GM18867 (cell line): Measurements from ENCODE around the gene TMTC2.

ENCODE experiments used
- ATAC-seq: cut with Tn5 transposase; IDR thresholded peaks from one replicate; pipeline ENCODE4 v1.9.1; 2021; ENCODE audit warnings: mild to moderate bottlenecking, moderate library complexity; ENCODE audit not compliant: unreplicated experiment

TMTC2 gene

DNA sequence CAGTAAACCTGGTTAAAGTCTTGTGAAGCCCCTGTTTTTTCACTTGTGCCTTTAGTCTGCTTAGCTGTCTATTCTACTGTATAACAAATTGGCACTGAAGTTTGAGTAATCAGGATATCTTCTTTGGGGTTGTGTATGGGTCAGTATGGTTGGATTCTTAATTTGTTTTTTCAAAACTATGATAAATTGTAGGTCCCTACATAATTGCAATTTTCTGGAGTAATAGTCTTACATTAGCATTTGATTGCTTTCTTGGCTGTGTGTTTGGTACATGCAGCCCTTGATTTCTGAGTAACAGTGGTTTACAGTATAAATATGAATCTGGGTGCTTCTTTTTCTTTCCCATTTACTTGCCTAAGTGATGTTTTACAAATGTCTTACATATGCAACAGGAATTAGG lies 186.6 kb downstream of the TMTC2 start:
- no peak for ATAC-seq

DNA sequence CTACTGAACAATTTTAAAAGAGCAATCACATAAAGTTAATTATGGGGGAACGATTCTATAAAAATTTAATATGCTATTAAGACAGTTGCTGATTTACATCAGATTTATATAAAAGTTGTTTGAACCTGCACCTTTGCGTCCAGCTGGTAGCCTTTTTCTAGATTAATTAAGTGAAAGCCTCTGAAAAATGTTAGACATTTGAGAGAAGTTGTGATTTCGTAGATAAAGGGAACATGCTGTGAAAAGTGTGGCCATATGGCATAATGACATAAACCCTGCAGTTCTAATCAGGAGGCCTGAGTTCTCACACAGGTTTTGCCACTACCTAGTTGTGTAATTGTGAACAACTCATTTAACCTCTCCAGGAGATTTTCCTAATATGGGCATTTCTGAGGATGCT lies 187.2 kb downstream of the TMTC2 start:
- ATAC-seq, result no peak

DNA sequence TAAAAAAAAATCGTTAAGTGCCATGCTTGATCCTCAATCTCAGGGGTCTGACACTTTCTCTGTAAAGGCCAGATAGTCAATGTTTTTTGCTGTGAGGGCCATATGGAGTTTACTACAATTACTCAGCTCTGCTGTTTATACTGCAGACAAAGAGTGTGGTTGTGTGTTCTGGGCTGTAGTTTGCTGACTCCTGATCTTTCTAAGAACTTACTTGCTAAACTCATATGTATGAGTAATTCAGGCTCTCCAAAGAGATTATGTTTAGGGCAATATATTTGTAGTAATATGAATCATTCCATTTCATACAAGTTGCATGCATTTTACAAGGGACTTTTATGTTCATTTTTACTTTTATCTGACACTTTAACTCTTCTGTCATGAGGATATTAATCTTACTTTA lies 188.2 kb downstream of the TMTC2 start:
- no peak for ATAC-seq

DNA sequence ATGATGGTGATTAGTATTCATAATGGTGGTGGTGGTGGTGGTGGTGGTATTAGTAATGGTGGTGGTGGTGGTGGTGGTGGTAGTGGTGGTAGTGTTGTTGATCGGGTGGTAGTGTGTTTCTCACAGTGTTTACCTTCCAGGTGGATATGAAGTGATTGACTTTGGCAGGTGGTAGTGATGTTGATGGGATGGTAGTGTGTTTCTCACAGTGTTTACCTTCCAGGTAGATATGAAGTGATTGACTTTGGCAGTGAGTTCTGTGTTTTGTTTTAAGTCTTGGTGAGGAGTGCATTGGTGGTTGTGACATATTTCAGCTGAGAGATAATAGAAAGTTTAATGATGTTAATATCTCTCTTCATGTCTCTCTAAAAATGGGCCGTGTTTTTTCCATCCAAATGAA lies 189.4 kb downstream of the TMTC2 start:
- no peak for ATAC-seq

DNA sequence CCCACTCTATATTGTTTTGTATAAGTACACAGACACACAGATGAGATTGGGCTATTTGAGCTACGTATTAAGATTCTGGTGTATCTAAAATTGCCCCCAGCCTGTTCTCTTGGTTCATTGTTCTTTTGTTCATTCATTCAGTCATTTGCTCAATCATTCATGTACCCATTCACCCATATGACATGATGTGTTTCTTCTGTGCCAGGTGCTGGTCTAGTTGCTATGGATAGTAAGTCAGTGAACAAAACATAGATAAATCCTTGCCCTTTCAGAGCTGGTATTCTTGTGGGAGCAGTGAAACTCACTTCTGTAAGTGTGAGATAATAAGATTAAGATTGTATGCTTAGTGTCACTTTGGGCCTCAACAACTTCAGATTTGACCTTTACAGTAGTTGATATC lies 191.3 kb downstream of the TMTC2 start:
- ATAC-seq, result no peak

DNA sequence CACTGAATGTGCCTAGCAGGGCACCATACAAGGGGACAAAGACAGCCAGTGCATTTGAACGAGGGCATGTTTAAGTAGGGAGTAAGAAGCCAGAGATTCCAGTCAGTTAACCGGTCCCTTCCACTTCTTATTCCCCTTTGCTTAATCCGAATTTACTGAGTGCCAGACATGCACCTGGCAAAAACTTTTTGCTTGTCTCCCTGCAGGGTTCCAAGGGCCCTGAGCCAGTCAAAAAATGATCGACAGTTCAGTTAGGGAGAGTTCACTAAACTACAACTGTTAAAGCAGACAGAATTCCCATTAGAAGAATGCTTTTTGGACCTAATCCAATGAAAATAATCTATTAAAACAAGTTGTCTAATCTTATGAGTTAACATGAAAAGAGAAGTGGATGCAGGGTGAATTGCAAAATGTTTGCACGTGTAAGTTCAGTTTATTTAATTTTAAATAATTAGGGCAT lies 193.8 kb downstream of the TMTC2 start:
- no peak for ATAC-seq

DNA sequence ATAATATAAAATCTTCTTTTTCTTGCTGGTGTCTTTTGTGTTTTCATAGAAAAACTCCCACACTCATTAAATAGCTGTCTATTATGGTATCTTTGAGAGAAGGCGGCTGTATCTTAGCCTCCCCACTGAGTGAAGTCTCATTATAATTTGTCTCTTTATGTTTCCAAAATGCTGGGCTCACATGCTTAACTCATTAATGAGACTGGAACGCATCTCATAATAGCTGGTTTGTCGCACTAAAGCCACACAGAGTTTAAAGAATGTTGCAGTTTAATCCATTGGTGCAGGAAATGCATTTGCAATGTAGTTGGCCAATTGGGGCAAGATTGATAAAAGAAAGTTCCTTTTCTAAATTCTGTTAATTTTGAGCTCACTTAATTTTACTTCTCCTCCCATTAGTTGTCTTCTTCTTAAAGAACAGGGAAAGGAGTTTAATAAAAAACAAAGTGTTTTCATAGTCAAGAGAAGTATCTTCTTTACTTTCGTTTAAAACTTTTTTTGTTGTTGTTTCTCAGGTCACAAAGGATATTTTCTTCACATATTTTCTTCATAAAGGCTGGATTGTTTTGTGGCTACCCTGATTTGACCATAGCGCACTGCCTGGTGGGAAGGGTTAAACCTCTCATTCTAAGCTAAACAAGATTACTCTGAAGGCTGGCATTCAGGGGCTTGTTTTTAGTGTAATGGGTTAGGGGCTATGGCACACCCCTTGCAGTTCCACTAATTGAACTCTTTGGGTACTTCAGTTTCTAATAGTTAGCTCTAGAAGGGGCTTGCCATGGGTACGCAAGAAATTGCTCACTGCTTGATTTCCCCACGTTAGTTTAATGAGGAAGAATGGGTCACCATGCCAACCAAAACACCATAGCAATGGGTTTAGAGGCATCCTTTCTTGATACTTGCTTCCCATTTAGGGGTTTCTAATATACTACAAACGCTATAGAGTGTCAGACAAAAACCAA lies 197.0 kb downstream of the TMTC2 start:
- ATAC-seq, result no peak

DNA sequence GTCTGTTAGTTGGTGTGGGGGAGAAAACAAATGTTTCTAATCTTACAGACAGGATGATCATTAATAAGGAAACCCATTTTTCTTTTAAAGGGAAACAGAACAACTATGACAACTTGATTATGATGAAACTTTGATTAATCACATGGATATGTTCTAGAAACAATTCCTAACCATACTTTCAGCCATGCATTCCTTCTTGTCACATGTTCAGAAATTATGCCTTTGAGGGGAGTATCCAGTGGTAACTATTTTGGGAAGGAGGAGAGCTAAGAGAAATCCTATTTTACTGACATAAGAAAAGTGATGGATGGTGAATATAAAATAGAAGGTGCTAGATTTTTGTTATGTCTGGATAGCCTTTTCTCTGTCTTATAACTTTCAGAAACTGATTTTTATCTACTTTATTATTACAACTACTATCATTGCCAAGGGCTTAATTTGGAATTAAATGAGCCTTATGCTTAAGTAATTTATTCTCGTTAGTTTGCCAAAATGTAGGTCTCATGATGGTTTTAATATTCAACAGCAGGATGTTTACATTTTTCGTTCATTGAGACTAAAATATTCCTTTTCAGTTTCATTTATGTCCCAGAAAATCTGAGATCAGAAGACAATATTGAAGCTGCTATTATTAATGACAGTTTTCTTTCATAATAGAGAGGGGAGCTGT lies 200.1 kb downstream of the TMTC2 start:
- no peak for ATAC-seq

DNA sequence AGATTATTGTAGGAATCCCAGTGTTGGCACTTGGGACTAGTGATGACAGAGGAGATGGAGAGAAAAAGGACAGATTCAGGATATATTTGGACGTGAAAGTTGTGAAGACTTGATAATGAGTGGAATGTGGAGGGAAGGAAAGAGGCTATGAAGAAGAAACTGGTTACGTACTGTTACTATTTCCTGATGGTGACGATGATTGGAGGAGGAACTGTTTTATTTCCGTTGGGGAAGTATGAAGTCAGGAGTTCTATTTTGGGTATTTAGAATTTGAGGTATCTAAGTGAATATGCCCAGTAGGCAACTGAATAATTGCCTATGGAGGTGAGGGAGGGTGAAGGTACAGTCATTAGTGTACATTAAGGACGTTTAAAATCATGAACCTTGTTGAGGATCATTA lies 207.2 kb downstream of the TMTC2 start:
- ATAC-seq, result no peak

DNA sequence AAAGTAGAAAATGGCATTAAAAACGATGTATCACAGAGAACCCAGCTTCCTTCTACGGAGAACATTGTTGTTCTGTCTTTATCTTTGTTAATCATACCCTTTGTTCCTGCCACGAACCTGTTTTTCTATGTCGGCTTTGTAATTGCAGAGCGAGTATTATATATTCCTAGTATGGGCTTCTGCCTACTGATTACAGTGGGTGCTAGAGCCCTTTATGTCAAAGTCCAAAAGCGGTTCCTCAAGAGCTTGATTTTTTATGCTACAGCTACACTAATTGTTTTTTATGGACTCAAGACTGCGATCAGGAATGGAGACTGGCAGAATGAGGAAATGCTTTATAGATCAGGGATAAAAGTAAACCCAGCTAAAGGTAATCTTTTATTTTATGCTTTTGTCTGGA lies 209.6 kb downstream of the TMTC2 start:
- no peak for ATAC-seq

DNA sequence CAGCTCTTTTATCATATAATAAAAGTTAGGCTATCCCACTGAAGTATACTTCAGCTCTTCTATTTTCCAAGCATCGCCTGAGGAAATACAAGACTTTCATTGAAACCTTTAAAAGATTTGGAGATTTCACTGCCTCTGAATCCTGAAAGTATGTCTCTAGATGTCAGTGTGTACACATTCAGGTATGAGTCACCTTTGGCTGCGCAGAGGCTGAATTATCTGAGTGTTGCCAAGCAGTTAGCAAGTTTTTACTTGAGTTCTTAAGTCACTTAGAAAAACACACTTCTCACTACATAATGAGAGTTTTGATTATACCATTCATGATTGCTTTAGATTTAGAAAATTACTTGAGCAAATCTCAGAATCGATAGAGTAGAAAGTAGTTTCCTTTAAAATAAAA lies 210.3 kb downstream of the TMTC2 start:
- ATAC-seq, result no peak

DNA sequence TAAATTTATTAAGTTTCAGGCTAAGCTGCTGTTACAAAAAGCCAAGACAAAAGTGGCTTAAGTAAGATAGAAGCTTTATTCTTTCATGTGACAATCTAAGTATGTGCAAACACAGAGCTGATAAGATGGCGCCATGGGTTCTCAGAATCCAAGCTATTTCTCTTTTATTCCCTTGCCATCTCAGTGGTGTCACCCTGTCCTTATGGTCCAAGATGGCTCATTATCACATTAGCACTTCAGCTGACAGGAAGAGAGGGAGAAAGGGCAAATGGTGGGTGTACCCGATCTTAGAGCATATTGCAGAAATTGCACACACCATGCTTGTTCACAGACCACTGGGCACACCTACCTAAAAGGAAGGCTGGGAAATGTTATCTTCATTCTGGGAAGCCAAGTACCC lies 211.7 kb downstream of the TMTC2 start:
- ATAC-seq, result no peak

DNA sequence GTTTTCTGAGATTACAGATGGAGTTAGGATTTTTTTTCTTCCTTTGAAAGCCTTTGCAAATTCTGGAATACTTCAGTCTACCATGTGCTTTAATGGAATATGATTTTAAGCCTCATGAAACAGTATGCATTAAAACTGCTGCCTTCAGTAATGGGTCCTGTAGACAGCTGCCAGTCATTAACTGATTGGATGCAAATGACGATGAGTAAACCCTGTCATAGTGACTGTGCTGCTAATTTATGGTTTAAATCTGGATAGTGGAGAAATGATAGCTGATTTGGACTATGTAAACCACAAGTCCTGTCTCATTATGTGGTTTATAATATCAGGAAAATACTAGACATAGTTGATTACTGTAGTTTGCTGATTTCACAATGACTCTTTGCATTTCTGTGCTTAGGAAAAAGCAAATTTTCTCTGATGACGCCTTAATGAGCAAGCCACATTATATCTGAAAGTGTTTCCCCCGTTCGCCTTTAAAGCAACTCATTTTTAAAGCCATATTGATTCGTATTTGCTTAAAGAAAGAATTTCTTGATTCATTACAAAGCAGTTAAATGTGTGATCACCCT lies 217.6 kb downstream of the TMTC2 start:
- ATAC-seq, result peak; percentile 40

DNA sequence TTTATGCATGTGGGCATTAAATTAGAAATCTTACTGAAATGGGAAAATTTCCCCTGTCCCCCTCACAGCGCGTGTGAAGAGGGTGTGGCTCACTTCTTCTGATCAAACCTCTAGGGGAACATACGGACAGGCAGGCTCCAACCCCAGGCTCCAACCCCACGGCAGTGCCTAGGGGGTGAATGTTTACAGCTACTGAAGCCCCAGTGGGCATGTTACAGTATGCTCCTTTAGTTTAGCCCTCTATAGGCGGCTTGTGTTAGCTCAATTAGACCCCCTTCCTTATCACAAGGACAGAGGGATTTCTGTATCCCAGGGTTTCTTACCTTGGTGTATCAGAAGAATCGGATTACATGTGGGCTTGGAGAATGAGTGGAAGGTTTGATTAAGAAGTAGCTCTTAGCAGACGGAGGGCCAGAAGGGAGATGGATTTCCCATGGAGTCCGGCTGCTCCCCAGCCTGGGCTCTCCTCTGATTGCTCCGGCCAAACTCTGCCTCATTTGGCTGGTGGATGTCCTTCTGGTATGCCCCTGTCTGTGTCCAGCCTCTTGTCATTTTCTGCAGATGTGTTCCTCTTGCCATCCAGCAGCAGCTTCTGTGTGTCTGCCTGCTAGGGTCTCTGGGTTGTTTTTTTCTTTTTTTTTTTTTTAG lies 223.7 kb downstream of the TMTC2 start:
- no peak for ATAC-seq

DNA sequence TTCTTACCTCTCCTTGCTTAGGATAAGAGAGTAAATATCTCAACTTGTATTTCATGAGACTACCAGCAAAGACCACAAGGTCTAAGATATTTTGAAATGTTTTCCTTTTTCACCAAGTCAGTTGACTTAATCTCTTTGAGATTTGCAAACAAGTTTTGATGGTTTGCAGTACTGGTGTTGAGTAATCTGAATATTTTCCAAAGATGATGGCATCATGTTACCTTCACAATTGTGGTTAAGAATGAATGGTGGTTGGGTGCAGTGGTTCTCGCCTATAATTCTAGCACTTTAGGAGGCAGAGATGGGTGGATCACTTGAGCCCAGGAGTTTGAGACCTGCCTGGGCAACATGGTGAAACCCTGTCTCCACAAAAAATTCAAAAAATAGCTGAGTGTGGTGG lies 225.7 kb downstream of the TMTC2 start:
- no peak for ATAC-seq

DNA sequence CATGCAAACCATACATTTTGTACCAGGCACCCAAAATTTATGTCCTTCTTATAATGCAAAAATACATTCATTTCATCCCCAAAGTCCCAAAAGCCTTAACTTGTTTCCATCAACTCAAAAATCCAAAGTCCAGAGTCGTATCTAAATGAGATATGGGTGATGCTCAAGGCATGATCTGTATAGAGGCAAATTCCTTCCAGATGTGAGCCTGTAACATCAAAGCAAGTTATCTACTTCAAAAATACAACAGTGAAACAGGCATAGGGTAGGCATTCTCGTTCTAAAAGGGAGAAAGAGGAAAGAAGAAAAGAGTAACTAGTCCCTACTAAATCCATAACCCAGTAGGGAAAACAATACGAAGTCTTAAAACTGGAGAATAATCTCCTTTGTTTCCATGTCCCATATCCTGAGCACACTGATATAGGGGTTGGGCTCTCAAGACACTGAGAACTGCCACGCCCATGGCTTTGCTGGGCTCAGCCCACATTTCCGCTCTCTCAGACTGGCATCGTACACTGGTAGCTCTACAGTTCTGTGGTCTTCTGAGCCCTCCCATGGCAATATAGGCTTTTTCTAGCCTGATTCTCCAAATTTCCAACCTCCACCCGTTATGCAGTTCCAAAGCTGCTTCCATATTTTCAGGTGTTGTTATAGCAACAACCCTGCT lies 232.8 kb downstream of the TMTC2 start:
- ATAC-seq, result no peak

DNA sequence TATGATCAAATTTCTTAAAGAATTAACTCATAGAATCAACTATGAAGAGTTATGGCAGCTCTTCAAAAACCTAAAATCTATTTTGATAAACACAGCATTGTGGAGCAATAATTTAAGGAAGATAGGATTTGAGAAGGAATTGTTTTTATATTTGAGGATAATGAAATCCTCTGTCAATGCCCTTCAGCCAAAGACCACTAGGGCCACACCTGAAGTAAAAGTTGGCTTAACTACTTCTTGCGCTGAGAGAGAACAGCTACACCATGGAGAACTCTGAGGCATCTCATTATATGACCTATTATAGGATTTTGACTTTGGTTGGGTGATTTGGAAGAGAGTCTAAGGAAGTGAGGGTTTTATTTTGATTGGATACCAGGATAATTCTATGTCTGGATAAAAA lies 237.2 kb downstream of the TMTC2 start:
- no peak for ATAC-seq

DNA sequence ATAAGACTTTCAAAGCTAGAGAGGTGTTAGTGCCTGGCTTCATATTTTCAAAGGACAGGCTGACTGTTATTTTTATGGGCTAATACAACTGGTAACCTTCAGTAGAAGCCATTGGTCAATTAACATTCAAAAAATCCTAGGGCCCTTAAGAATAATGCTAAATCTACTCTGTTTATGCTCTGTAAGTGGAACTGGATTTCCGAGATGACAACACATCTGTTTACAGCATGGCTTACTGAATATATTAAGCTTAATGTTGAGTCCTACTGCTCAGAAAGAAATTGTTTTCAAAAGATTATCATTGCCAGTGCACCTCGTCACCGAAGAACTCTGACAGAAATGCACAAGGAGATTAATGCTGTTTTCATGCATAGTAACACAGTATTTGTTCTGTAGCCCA lies 239.9 kb downstream of the TMTC2 start:
- no peak for ATAC-seq

DNA sequence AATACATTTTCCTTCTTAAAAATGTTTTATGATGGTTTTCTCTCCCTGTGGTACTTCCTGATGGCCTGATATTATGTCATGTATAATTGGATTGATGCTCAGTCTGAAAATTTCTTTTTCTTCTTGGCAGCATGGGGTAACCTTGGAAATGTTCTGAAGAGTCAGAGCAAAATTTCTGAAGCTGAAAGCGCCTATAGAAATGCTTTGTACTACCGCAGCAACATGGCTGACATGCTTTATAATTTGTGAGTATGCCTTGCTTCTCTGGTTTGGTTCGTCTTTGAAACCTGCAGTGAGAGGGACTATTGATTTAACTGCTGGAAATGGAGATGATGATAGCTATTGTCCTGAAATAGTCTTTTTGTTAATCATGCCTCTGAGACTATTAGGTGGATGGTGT lies 243.6 kb downstream of the TMTC2 start:
- ATAC-seq, result no peak

DNA sequence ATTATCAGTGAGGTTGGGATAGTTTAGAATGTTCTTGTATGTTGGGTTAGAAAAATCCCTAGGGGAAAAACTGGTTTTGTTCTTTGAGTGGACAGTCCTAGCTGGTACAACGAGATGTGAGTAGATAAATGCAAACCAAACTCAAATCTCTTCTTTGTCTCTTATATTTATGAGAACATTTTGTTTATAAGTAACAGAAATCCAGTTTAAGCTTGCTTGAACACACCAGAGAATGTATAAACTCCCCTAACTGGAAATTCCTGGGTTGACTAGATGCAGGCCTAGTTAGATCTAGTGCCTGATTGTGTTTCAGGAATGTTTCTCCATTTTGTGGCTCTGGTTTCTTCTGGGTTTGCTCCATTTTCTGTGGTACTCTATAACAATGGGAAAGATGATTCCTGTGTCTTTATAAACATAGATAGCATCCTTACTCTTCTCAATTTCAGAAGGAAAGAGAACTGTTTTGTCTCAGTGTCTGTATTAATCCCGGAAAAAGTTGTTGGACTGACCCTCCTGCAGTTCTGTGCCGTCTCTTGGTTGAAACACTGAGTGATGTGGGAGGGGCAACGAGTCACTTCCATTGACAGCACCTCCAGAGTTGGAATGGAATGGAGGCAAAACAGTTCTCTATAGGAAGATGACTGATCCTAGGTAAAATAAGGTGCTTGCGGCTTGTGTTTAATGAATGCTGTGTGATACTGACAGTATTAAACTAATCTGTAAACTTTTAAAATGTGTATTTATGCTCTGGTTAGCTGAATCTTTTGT lies 244.8 kb downstream of the TMTC2 start:
- ATAC-seq, result no peak
